WTC11 (cell line): ENCODE measurements around the gene RPUSD3.

Experiments
- ZBTB21 ChIP-seq: sonication (generic); formaldehyde crosslinking; IDR thresholded peaks from 2 replicates; pipeline ENCODE4 v1.8.1; 2023; ENCODE audit warnings: mild to moderate bottlenecking, missing genetic modification reagents, borderline replicate concordance
- ZNF121 ChIP-seq: sonication (generic); formaldehyde crosslinking; IDR thresholded peaks from 2 replicates; pipeline ENCODE4 v1.8.0; 2023; ENCODE audit warnings: missing genetic modification reagents
- ZNF138 ChIP-seq: sonication (generic); formaldehyde crosslinking; conservative IDR thresholded peaks from 2 replicates; pipeline ENCODE4 v1.8.1; 2022; ENCODE audit warnings: mild to moderate bottlenecking, moderate library complexity, missing genetic modification reagents
- ZNF671 ChIP-seq: fragments of 250-450 bp; sonication (Bioruptor Pico); IDR thresholded peaks from 2 replicates; pipeline ENCODE4 v1.8.0; 2021; ENCODE audit warnings: mild to moderate bottlenecking
- TF ChIP-seq, protein P1 (sequence below): fragments of 200-600 bp; IDR thresholded peaks from 2 replicates; pipeline ENCODE4 v1.8.0; 2022; ENCODE audit warnings: antibody characterized with exemption
- TF ChIP-seq, protein P2 (sequence below): sonication (generic); formaldehyde crosslinking; IDR thresholded peaks from 2 replicates; pipeline ENCODE4 v1.8.0; 2022; ENCODE audit warnings: mild to moderate bottlenecking, missing genetic modification reagents
- TF ChIP-seq, protein P3 (sequence below): sonication (generic); formaldehyde crosslinking; IDR thresholded peaks from 2 replicates; pipeline ENCODE4 v1.8.0; 2023; ENCODE audit warnings: missing genetic modification reagents, mild to moderate bottlenecking, borderline replicate concordance

GRCh38 chr3:9806137-9806536, 37.7 kb downstream of the RPUSD3 start:
- TF ChIP-seq, protein P1, sequence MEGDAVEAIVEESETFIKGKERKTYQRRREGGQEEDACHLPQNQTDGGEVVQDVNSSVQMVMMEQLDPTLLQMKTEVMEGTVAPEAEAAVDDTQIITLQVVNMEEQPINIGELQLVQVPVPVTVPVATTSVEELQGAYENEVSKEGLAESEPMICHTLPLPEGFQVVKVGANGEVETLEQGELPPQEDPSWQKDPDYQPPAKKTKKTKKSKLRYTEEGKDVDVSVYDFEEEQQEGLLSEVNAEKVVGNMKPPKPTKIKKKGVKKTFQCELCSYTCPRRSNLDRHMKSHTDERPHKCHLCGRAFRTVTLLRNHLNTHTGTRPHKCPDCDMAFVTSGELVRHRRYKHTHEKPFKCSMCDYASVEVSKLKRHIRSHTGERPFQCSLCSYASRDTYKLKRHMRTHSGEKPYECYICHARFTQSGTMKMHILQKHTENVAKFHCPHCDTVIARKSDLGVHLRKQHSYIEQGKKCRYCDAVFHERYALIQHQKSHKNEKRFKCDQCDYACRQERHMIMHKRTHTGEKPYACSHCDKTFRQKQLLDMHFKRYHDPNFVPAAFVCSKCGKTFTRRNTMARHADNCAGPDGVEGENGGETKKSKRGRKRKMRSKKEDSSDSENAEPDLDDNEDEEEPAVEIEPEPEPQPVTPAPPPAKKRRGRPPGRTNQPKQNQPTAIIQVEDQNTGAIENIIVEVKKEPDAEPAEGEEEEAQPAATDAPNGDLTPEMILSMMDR, result no peak
- TF ChIP-seq ZNF671 (no peak), ZNF121 (CRISPR knock-in tag) (no peak), ZBTB21 (CRISPR knock-in tag) (no peak), ZNF138 (CRISPR knock-in tag) (no peak)
- TF ChIP-seq, protein P2, sequence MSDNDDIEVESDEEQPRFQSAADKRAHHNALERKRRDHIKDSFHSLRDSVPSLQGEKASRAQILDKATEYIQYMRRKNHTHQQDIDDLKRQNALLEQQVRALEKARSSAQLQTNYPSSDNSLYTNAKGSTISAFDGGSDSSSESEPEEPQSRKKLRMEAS, result no peak
- TF ChIP-seq, protein P3, sequence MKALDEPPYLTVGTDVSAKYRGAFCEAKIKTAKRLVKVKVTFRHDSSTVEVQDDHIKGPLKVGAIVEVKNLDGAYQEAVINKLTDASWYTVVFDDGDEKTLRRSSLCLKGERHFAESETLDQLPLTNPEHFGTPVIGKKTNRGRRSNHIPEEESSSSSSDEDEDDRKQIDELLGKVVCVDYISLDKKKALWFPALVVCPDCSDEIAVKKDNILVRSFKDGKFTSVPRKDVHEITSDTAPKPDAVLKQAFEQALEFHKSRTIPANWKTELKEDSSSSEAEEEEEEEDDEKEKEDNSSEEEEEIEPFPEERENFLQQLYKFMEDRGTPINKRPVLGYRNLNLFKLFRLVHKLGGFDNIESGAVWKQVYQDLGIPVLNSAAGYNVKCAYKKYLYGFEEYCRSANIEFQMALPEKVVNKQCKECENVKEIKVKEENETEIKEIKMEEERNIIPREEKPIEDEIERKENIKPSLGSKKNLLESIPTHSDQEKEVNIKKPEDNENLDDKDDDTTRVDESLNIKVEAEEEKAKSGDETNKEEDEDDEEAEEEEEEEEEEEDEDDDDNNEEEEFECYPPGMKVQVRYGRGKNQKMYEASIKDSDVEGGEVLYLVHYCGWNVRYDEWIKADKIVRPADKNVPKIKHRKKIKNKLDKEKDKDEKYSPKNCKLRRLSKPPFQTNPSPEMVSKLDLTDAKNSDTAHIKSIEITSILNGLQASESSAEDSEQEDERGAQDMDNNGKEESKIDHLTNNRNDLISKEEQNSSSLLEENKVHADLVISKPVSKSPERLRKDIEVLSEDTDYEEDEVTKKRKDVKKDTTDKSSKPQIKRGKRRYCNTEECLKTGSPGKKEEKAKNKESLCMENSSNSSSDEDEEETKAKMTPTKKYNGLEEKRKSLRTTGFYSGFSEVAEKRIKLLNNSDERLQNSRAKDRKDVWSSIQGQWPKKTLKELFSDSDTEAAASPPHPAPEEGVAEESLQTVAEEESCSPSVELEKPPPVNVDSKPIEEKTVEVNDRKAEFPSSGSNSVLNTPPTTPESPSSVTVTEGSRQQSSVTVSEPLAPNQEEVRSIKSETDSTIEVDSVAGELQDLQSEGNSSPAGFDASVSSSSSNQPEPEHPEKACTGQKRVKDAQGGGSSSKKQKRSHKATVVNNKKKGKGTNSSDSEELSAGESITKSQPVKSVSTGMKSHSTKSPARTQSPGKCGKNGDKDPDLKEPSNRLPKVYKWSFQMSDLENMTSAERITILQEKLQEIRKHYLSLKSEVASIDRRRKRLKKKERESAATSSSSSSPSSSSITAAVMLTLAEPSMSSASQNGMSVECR (CRISPR knock-in tag), result no peak
